ENCODE measurements around the gene NYNRIN.
A peak's percentile ranks its signal among the peaks of the same experiment; 100 is the strongest.

The NYNRIN gene

GRCh38 chr14:24430682-24431568 lies 32.1 kb downstream of the NYNRIN start:
- DNase-seq (ENCODE audit: insufficient read length) = no peak
- TF ChIP-seq POLR2AphosphoS5 (IDR thresholded peaks at IDR 0.05; ENCODE audit: low read depth, low read length) (no peak), TAF1 (IDR thresholded peaks at IDR 0.05; ENCODE audit: borderline replicate concordance, low read depth, low read length) (no peak), POLR2A (IDR thresholded peaks at IDR 0.05; ENCODE audit: low read depth, low read length) (no peak; the same call in 1 of the 2 replicates)
- no peak for FAIRE-seq

- FAIRE-seq (peak; percentile 91), DNase-seq (ENCODE audit: insufficient read length) (peak; percentile 92)
- TF ChIP-seq TAF1 (IDR thresholded peaks at IDR 0.05; ENCODE audit: borderline replicate concordance, low read depth, low read length) = no peak
- TF ChIP-seq POLR2AphosphoS5 (IDR thresholded peaks at IDR 0.05; ENCODE audit: low read depth, low read length) = no peak
- no peak for TF ChIP-seq POLR2A (IDR thresholded peaks at IDR 0.05; ENCODE audit: low read depth, low read length)
Observed at GRCh38 chr14:24431569-24432258, 32.9 kb downstream of the NYNRIN start.

GRCh38 chr14:24432259-24433131 lies 33.7 kb downstream of the NYNRIN start:
- FAIRE-seq (no peak), DNase-seq (ENCODE audit: insufficient read length) (no peak)
- peak; percentile 17; the same call in 1 of the 2 replicates for TF ChIP-seq POLR2A (IDR thresholded peaks at IDR 0.05; ENCODE audit: low read depth, low read length)
- no peak for TF ChIP-seq TAF1 (IDR thresholded peaks at IDR 0.05; ENCODE audit: borderline replicate concordance, low read depth, low read length)

GRCh38 chr14:24434036-24434435 lies 35.2 kb downstream of the NYNRIN start:
- DNase-seq (ENCODE audit: insufficient read length) (no peak), FAIRE-seq (no peak)
- TF ChIP-seq POLR2AphosphoS5 (IDR thresholded peaks at IDR 0.05; ENCODE audit: low read depth, low read length) = no peak
- TF ChIP-seq POLR2A (IDR thresholded peaks at IDR 0.05; ENCODE audit: low read depth, low read length) = no peak
- TF ChIP-seq TAF1 (IDR thresholded peaks at IDR 0.05; ENCODE audit: borderline replicate concordance, low read depth, low read length) = no peak

GRCh38 chr14:24434676-24435075 lies 35.9 kb downstream of the NYNRIN start:
- DNase-seq (ENCODE audit: insufficient read length) (no peak), FAIRE-seq (no peak)
- TF ChIP-seq POLR2A (IDR thresholded peaks at IDR 0.05; ENCODE audit: low read depth, low read length) (no peak), POLR2AphosphoS5 (IDR thresholded peaks at IDR 0.05; ENCODE audit: low read depth, low read length) (no peak), TAF1 (IDR thresholded peaks at IDR 0.05; ENCODE audit: borderline replicate concordance, low read depth, low read length) (no peak)

DNA sequence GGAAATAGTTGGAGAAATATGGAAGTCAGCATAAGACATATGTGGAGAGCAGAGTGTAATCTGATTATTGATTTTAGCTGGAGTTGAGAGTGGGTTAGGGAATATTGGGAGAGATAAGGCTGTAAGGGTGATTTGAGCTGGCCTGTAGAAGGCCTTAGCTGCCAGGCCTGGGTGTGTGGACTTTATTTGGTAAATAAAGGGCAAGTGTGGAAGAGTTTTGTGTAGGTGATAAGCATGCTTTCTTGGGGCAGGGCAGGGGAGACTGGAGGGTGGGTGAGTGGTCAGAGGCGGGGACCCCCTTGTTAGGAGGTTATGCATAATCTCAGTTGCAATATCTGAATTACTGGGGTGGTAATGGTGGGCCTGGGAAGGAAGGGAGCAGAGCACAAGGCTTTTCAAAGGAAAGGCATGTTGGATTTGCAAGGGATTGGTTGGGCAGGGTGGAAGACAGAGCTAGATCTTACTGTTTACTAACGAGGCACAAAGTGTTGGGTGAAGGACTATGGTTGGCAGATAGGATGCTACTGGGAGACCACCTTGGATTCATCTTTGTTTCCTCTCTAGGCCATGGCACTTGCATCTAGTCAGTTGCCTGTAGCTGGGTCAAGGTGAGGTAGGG lies 36.5 kb downstream of the NYNRIN start:
- TF ChIP-seq POLR2A (IDR thresholded peaks at IDR 0.05; ENCODE audit: low read depth, low read length) = no peak
- no peak for TF ChIP-seq TAF1 (IDR thresholded peaks at IDR 0.05; ENCODE audit: borderline replicate concordance, low read depth, low read length)
- TF ChIP-seq POLR2AphosphoS5 (IDR thresholded peaks at IDR 0.05; ENCODE audit: low read depth, low read length) = no peak
- FAIRE-seq (no peak), DNase-seq (ENCODE audit: insufficient read length) (no peak)

- FAIRE-seq (no peak), DNase-seq (ENCODE audit: insufficient read length) (no peak)
- TF ChIP-seq TAF1 (IDR thresholded peaks at IDR 0.05; ENCODE audit: borderline replicate concordance, low read depth, low read length) (no peak), POLR2A (IDR thresholded peaks at IDR 0.05; ENCODE audit: low read depth, low read length) (no peak), POLR2AphosphoS5 (IDR thresholded peaks at IDR 0.05; ENCODE audit: low read depth, low read length) (no peak)
Observed at GRCh38 chr14:24435998-24436354, 37.2 kb downstream of the NYNRIN start.

DNA sequence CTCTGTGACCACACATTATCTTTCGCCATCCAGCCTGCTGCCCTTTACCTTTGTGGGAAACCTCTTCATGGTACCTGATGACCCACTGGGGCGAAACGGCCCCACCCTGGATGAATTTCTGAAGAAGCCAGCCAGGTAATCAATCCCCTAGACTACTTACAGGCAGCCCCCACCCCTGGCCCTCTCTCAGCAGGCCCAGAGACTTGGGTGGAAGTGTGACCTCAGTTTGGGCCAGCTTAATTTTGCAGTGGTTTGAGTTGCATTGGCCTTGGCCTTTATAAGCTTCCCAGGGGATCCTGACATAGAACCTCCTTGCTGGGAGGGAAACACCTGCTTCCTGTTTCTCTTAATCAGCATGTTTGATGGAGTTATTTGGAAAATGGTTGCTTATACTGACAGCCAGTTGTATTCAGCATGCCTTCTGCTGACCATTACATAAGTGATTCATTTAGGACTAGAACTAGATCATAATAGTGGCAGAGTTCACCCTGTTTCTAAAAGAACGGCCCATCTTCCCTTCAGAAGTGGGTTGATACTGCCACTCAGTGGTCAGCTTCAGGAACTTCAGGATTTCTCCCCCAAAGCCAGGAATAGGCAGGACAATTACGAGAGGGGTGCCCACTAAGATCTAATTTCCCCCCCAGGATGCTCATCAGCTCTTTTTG lies 37.7 kb downstream of the NYNRIN start:
- DNase-seq (ENCODE audit: insufficient read length) (no peak), FAIRE-seq (no peak)
- TF ChIP-seq POLR2A (IDR thresholded peaks at IDR 0.05; ENCODE audit: low read depth, low read length) (no peak; the same call in 1 of the 2 replicates), TAF1 (IDR thresholded peaks at IDR 0.05; ENCODE audit: borderline replicate concordance, low read depth, low read length) (no peak), POLR2AphosphoS5 (IDR thresholded peaks at IDR 0.05; ENCODE audit: low read depth, low read length) (no peak)

GRCh38 chr14:24437020-24437735 lies 38.4 kb downstream of the NYNRIN start:
- FAIRE-seq = no peak
- no peak for TF ChIP-seq TAF1 (IDR thresholded peaks at IDR 0.05; ENCODE audit: borderline replicate concordance, low read depth, low read length)
- no peak for TF ChIP-seq POLR2A (IDR thresholded peaks at IDR 0.05; ENCODE audit: low read depth, low read length)
- no peak; the same call in 1 of the 2 replicates for TF ChIP-seq POLR2AphosphoS5 (IDR thresholded peaks at IDR 0.05; ENCODE audit: low read depth, low read length)
- DNase-seq (ENCODE audit: insufficient read length) = no peak

GRCh38 chr14:24437736-24438067 lies 38.9 kb downstream of the NYNRIN start:
- no peak for FAIRE-seq
- TF ChIP-seq POLR2AphosphoS5 (IDR thresholded peaks at IDR 0.05; ENCODE audit: low read depth, low read length) (peak; percentile 36; the same call in 1 of the 2 replicates), POLR2A (IDR thresholded peaks at IDR 0.05; ENCODE audit: low read depth, low read length) (no peak), TAF1 (IDR thresholded peaks at IDR 0.05; ENCODE audit: borderline replicate concordance, low read depth, low read length) (no peak)

More at GRCh38 chr14:24437736-24438067, 38.9 kb downstream of the NYNRIN start:
- no peak for DNase-seq (ENCODE audit: insufficient read length)
